ENCODE measurements around the gene ANO8.
"Not testable (repeated sequence)": the region's sequence is repeated elsewhere in the genome, so short reads cannot be mapped to it uniquely, and the experiment has no call there.

The ANO8 gene, protein sequence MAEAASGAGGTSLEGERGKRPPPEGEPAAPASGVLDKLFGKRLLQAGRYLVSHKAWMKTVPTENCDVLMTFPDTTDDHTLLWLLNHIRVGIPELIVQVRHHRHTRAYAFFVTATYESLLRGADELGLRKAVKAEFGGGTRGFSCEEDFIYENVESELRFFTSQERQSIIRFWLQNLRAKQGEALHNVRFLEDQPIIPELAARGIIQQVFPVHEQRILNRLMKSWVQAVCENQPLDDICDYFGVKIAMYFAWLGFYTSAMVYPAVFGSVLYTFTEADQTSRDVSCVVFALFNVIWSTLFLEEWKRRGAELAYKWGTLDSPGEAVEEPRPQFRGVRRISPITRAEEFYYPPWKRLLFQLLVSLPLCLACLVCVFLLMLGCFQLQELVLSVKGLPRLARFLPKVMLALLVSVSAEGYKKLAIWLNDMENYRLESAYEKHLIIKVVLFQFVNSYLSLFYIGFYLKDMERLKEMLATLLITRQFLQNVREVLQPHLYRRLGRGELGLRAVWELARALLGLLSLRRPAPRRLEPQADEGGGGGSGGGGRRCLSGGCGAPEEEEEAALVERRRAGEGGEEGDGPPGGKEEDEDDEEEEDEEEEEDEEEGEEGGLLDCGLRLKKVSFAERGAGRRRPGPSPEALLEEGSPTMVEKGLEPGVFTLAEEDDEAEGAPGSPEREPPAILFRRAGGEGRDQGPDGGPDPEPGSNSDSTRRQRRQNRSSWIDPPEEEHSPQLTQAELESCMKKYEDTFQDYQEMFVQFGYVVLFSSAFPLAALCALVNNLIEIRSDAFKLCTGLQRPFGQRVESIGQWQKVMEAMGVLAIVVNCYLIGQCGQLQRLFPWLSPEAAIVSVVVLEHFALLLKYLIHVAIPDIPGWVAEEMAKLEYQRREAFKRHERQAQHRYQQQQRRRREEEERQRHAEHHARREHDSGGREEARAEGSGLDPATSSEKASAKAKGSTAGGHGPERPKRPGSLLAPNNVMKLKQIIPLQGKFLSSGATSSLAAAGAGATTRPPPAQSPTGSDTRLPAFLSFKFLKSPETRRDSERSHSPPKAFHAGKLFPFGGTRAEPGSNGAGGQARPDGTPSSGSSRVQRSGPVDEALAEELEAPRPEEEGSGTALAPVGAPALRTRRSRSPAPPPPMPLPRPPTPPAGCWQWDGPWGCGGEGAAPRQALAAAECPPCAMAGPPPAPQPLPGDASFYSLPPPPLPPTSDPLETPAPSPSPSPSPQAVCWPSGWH

GRCh38 chr19:17334414-17335409 lies at the start of gene ANO8:
ANO8 (minus strand) TSS chr19:17334855; CDS start chr19:17334670, 185 bp downstream.
- peak; percentile 98 for DNase-seq (ENCODE audit: low spot score)

GRCh38 chr19:17380426-17381138 lies 45.9 kb upstream of the ANO8 start:
- no peak for DNase-seq (ENCODE audit: low spot score)

DNA sequence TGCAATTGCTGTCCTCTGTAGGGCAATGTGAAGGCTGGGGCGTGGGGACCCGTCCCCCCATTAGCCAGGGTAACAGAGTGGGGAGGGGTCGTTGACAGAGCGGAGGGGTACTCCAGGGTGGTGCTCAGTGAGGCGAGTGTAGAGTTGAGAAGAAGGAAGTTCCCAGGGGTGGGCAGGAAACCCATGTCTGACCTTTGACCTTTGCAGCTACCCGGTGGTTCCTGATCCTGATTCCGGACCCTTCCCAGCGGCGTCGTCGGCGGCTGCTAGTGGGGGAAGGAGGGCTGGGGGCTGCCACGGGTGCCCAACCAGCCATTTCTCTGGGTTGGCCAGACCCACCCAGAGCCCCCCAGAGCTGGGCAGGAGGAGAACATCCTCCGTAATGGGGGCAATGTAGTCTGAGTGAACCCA lies 44.6 kb upstream of the ANO8 start:
- no peak for DNase-seq (ENCODE audit: low spot score)

DNA sequence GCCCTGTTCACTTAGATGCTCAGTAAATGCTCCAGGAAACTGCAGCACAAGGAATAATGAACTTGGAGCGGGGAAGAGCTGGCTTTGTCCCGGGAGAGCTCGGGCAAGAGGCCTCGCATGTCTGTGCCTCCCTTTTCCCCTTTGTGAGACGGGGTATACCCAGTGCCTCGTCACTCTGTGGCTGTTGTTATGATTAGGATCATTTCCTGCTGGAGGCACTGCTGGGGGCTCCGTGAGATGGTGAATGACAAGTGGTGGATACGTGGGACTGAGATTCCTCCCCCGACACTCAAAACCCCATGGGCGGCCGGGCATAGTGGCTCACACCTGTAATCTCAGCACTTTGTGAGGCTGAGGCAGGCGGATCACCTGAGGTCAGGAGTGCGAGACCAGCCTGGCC lies 43.6 kb upstream of the ANO8 start:
- DNase-seq (ENCODE audit: low spot score): no peak

DNA sequence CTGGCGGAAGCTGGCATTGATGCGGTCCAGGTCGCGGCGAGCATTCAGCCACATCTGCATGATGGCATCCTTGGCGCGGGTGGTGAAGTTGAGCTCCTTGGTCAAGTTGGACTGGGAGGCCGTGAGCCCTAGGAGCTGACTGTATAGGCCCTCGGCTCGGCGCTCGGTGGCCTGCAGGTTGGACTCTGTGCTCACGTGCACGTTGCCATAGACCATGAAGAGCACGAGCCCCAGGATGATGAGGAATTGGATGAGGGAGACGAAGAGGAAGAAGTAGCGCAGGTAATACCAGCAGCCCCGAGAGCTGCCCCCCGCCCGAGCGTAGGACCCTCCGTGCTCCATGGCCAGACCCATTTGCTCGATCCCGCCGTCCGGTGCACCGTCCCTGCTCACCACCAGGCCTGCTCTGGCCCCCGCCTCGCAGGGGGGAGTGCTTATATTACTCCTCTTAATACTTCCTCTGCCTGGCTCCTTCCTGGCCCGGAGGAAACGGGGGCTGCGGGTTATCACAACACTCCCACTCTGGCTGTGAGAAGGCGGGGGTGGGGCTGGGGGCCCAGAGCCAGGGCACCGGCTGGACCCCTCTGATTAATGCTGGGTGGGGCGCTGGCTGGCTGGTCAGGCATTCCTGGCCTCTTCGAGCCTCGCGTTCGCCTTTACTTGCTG lies 42.4 kb upstream of the ANO8 start, which contains the start of gene PLVAP:
Gene PLVAP, minus strand, starts transcription at position 408 of the 666 bp plus-strand sequence. Its CDS starts 54 bp downstream, at position 354.
- no peak for DNase-seq (ENCODE audit: low spot score)

- no peak for DNase-seq (ENCODE audit: low spot score)
Measured at GRCh38 chr19:17370026-17370587, 35.5 kb upstream of the ANO8 start.

DNA sequence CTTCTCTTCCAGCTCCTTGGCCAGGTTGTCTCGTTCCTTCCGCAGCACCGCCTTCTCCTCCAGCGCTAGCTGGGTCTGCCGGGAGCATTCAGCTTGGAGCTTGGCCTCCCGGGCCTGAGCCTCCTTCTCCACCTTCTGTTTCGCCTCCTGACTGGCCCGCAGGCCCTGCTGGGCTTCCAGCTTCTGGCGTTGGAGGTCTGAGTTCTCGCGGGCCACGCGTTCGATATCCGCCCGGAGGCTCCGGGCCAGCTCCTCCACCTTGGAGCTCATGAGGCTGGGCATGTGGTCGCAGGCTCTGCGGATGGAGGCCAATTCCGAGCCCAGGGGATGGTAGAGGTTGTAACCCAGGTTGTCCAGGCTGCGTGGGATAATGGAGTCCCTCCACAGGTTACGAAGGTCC lies 30.7 kb upstream of the ANO8 start:
- DNase-seq (ENCODE audit: low spot score): no peak

- DNase-seq (ENCODE audit: low spot score): not testable (repeated sequence)
Measured at GRCh38 chr19:17363852-17364605, 29.4 kb upstream of the ANO8 start.

DNA sequence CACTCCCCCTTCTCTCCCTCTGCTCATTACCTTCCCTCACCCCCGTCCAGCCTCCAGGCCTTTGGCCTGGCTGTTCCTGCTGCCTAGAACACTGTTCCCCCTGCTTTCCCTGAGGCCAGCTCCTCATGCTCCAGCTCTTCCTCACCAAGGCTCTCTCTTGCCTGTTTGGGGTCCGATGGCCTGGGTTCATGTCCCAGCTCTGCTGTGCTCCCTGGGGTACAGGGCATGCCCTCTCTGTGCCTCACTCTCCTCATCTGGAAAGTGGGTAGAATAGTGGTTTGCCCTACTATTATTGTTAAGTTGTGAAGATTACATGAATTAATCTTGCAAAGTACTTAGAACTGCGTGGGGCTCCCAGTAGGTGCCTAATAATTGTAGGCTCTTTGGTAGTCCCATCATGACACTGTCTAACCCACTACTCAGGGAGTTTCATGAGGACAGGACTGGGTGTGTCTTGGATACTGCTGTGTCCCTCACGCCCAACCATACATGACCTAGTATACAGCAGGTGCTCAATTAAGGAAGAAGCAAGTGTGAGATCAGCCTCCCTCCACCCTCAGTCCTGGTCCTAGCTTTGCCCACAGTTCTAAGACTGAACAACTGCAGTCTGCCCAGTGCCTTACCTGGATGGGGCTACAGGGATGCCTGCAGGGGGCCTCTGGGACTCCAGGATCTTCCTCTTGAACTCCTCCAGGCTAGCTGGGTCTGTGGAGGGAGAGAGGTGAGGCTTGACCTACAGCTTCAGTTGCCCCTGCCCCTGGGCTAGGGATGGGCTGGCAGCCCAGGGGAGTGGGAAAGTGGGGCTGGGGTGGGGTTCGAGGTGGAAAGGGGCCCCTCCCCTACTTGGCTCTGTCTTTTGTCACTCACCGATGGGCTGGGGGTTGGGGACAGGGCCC lies 25.5 kb upstream of the ANO8 start:
- no peak for DNase-seq (ENCODE audit: low spot score)

DNA sequence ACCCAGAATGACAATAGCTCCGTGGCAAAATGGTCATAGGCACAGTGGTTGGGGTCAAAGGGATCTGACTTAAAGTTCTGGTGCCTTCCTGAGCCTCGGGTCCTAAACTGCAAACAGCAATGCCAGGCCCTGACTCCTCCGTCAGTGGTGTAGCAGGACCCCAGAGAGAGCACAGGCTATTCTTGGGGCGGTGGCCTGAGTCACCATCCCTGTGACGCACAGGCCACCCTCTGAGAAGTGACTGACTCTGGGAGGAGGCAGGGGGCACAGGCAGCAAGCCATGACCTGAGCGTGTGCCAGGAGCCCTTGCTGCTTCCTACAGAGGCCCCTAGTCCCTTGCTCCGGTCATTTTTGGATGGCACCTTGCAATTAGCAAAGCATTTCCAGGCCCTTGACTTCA lies 23.7 kb upstream of the ANO8 start:
- DNase-seq (ENCODE audit: low spot score): no peak

- no peak for DNase-seq (ENCODE audit: low spot score)
Measured at GRCh38 chr19:17357724-17358123, 23.1 kb upstream of the ANO8 start.

DNA sequence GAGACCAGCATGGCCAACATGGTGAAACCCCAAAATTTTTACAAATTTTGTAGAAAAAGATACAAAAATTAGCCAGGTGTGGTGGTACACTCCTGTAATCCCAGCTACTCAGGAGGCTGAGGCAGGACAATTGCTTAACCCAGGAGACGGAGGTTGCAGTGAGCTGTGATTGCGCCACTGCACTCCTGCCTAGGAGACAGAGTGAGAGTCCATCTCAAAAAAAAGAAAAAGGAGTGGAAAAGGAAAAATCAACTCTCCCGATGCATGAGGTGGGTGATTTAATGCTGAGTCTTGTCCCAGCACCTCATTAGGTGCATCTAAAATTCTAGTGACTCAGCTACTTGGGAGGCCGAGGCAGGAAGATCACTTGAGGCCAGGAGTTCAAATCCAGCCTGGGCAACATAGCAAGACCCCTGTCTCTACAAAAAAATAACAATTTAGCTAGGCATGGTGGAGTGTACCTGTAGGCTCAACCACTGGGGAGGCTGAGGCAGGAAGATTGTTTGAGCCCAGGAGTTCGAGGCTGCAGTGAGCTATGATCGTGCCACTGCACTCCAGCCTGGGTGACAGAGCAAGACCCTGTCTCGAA lies 22.5 kb upstream of the ANO8 start:
- DNase-seq (ENCODE audit: low spot score): no peak

DNA sequence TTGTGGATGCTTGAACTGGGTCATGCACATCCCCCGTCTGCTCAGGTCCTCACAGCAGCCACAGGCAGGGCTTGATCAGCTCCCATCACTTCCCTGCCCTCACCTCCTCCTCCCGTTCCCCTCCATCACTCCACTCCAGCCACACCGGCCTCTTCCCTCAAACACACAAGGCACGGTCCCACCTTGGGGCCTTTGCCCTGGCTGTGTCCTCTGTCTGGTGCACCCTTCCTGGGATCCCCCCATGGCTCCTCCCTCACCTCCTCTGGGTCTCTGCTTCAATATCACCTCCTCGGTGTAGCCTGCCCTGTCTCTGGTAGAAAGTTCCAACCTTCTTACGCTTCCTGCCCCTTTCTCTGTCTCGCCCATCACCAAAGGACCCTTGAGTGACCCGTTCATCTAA lies 18.7 kb upstream of the ANO8 start:
- DNase-seq (ENCODE audit: low spot score): no peak

- DNase-seq (ENCODE audit: low spot score): no peak
Measured at GRCh38 chr19:17352608-17353280, 18.1 kb upstream of the ANO8 start.

DNA sequence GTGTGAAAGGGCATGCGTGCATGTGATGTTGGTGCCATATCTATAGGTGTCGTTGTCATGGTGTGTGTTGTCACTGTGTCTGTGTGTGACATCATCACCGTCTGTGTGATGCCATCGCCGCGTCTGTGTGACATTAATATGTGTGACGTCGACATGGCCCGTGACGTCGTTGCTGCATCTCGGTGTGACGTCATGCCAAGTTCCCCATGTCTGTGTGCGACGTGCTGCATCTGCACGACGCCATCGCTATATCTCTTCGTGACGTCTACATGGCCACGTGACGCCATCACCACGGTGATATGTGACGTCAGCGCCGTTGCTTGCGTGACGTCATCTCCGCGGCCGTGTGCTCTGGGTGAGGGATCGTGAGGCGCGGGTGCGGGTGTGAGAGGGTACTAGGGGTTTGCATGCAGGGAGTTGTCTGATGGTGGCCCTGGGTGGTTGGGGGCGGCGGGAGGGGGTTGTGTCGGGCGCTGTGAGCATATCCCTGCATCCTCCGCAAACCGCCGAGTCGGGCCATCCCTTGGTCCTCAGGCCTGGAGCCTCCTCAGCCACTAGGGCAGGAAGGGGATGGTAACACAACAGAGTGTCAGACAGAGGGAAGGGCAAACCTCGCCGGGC lies 17.3 kb upstream of the ANO8 start:
- DNase-seq (ENCODE audit: low spot score): no peak

DNA sequence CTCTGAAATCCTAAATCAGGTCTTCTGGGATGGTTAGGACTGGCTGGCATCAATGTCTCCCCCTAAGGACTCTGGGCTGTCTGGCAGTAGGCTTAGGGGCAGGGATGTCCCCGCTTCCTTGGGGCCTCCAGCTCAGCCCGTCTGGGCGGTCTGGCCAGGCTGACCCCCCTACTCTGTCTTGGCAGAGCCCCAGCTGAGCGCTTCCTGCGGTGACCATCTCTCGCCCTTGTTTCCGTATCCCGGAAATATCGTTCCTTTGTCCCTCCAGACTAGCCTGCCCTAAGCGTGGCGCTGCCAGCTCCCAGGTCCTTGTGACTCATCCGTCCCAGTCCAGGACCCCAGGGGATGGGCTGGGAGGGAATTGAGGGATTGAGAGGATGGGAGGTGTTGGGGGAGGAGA lies 14.0 kb upstream of the ANO8 start:
- no peak for DNase-seq (ENCODE audit: low spot score)

All from cerebellar cortex (tissue), 1 donor.